Suprapubic skin (tissue), 4 donors: ENCODE measurements around the gene REV1.

Source experiments
- EP300 ChIP-seq: sonication (generic); formaldehyde crosslinking; IDR thresholded peaks from one replicate; pipeline ENCODE4 v1.6.1; 2017; ENCODE audit warnings: antibody characterized with exemption
- POLR2A ChIP-seq, 2 donors: fragments of 450-650 bp; IDR thresholded peaks; one replicate each; pipeline ENCODE4 v1.6.1; 2017; ENCODE audit warnings: antibody characterized with exemption in 2 of 2, mild to moderate bottlenecking in 2 of 2, moderate library complexity in 2 of 2
- POLR2AphosphoS5 ChIP-seq, 3 donors: sonication (generic); formaldehyde crosslinking; IDR thresholded peaks; one replicate each; pipeline ENCODE4 v1.6.1; 2017; ENCODE audit warnings: antibody characterized with exemption in 3 of 3
- TF ChIP-seq, protein P1 (sequence below), 2 donors: fragments of 200-600 bp in 1 of 2; fragments of 450-650 bp in 1 of 2; sonication (generic) in 1 of 2; IDR thresholded peaks; one replicate each; pipeline ENCODE4 v1.5.1; 2016 to 2019; ENCODE audit warnings: antibody characterized with exemption in 2 of 2, mild to moderate bottlenecking in 1 of 2, moderate library complexity in 1 of 2

DNA sequence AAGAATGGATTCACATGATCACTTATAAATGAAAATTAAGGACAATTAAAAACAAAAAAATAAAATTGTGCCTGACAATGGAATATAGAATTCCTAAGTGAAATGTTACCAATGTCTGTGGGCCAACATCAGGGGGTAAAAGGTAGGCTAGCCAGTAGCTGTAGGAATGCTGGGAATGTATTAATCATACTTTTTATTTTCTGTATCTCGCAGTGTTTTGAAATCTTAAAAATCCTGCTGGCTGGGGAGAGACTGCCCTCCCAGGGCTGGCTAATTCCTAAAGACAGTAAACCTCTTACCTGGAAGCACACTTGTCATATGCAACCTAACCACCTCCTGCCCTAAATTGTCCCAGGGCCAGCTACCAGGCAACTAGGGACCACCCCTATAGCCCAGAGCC is 69.8 kb downstream of the REV1 start:
- TF ChIP-seq POLR2A (IDR thresholded peaks at IDR 0.05) (no peak), POLR2AphosphoS5 (IDR thresholded peaks at IDR 0.05) (no peak), EP300 (no peak)
- TF ChIP-seq, protein P1, sequence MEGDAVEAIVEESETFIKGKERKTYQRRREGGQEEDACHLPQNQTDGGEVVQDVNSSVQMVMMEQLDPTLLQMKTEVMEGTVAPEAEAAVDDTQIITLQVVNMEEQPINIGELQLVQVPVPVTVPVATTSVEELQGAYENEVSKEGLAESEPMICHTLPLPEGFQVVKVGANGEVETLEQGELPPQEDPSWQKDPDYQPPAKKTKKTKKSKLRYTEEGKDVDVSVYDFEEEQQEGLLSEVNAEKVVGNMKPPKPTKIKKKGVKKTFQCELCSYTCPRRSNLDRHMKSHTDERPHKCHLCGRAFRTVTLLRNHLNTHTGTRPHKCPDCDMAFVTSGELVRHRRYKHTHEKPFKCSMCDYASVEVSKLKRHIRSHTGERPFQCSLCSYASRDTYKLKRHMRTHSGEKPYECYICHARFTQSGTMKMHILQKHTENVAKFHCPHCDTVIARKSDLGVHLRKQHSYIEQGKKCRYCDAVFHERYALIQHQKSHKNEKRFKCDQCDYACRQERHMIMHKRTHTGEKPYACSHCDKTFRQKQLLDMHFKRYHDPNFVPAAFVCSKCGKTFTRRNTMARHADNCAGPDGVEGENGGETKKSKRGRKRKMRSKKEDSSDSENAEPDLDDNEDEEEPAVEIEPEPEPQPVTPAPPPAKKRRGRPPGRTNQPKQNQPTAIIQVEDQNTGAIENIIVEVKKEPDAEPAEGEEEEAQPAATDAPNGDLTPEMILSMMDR (IDR thresholded peaks at IDR 0.05), result no peak
